ENCODE measurements around the gene GPR18.

Gene GPR18

DNA sequence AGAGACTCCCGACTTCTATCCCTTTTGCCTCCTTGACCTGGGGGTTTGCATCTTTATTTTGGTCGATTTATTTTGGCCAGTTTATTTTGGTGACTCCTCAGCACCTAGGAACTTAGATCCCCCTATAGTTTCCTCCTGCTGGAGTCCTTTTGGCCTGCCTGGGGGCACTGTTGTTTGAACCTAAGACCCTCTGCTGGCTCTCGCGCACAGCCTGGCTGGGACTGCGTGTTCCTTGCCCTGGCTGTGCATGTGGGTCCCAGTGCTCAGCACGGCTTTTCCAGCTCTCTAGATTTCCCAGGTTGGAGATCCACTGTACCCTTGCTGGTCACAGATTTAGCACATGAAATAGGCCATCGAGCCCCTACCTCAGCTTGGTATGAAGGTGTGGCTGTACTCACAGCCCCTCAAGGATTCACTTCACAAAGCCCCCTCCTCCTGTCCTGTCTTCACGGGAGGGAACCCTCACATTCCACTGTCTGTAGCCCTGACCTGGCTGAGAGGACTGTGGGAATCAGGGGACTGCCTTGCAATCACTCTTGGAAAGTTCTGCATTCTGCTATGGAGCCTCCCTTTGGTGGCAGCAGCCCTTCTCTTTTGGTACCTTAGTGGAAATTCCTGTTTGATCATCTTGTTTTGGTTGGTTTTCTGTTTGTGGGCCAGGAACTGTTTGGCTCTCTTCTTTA is 49.2 kb downstream of the GPR18 start:
- no peak overlapping the region for H3K4me3 ChIP-seq (ENCODE audit: low read depth, low read length)
- TF ChIP-seq, protein P1, sequence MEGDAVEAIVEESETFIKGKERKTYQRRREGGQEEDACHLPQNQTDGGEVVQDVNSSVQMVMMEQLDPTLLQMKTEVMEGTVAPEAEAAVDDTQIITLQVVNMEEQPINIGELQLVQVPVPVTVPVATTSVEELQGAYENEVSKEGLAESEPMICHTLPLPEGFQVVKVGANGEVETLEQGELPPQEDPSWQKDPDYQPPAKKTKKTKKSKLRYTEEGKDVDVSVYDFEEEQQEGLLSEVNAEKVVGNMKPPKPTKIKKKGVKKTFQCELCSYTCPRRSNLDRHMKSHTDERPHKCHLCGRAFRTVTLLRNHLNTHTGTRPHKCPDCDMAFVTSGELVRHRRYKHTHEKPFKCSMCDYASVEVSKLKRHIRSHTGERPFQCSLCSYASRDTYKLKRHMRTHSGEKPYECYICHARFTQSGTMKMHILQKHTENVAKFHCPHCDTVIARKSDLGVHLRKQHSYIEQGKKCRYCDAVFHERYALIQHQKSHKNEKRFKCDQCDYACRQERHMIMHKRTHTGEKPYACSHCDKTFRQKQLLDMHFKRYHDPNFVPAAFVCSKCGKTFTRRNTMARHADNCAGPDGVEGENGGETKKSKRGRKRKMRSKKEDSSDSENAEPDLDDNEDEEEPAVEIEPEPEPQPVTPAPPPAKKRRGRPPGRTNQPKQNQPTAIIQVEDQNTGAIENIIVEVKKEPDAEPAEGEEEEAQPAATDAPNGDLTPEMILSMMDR (IDR thresholded peaks at IDR 0.05; ENCODE audit: low read depth, low read length), result no peak
- in situ Hi-C loops (cut with HindIII; ENCODE audit: low sequenced_read_pairs), result no loop called here
- no peak for DNase-seq (ENCODE audit: low read depth, low spot score)

DNA sequence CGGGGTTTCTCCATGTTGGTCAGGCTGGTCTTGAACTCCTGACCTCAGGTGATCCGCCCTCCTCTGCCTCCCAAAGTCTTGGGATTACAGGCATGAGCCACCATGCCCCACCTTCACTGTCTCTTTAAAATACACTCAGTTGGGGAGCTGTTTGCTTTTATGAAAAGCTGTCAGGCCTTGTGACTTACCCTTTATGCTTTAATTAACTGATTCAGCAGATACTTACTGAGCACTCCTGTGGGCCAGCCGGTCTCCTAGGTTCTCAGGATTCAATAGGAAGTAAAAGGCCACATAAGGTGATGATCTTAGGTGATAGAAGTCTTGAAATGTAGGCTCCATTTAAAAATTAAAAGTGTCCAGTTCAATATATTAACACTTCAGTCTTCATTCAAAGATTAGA is 50.0 kb downstream of the GPR18 start:
- in situ Hi-C loops (cut with HindIII; ENCODE audit: low sequenced_read_pairs), result no loop called here
- TF ChIP-seq, protein P1 (IDR thresholded peaks at IDR 0.05; ENCODE audit: low read depth, low read length), result no peak
- DNase-seq (ENCODE audit: low read depth, low spot score), result no peak
- H3K4me3 ChIP-seq (ENCODE audit: low read depth, low read length), result no peak overlapping the region

DNA sequence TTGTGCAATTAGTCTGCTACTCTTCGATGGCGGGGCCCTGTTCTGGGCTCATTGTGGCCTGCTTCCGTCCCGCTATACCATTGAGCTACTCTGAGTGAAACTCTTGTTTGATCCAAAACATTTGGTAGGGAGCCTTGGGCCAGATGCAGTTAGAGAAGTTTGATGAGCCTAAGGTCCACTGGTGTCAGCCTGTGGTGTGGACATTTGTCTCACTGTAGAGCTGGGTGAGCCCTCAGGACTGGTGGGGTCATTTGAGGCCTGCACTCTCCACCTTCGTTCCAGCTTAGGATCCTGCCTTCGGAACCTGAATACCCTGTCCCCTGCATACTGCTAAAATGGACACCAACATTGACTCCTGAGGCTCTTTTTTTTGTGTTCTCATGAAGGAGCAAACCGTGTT is 50.7 kb downstream of the GPR18 start:
- in situ Hi-C loops (cut with HindIII; ENCODE audit: low sequenced_read_pairs), result no loop called here
- no peak overlapping the region for H3K4me3 ChIP-seq (ENCODE audit: low read depth, low read length)
- no peak for DNase-seq (ENCODE audit: low read depth, low spot score)
- TF ChIP-seq, protein P1 (IDR thresholded peaks at IDR 0.05; ENCODE audit: low read depth, low read length), result no peak

DNA sequence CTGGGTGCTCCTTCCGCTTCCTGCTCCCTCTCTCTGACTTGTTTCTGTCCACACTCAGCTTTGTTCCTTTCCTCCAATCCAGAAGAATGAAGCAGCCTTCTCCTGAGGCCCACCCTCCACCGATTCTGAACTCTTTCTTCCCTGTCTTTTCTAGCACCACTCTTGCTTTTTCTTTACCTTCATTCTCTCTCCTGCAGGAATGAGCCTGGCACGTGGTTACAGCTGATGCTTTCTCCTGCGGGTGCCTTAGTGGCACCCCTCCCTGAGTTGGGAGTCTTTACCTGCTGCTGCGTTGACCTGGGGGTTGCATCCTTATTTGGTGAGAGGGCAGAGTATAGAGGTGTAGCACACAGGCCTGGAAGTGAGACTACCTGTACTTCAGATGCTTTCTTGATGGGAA is 51.3 kb downstream of the GPR18 start:
- no peak overlapping the region for H3K4me3 ChIP-seq (ENCODE audit: low read depth, low read length)
- in situ Hi-C loops (cut with HindIII; ENCODE audit: low sequenced_read_pairs), result no loop called here
- TF ChIP-seq, protein P1 (IDR thresholded peaks at IDR 0.05; ENCODE audit: low read depth, low read length), result no peak
- no peak for DNase-seq (ENCODE audit: low read depth, low spot score)

DNA sequence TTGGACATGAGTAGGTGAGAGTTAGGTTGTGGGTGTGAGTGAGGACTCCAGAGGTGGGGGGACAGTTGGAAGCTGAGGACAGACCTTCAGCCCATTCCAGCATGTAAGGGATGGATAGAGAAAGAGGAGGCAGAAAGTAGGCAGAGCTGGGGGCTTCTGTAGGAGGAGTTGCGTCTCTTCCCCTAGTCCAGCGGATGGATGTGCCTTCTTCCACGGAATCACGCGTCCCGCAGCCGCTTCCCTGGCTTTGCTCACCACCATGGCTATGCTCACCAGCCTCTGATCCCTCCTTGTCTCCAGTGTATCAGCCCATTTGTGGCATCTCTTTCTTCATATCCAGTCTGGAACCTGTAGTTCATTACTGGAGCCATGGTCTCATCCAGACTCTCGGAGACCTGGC is 52.0 kb downstream of the GPR18 start:
- in situ Hi-C loops (cut with HindIII; ENCODE audit: low sequenced_read_pairs), result no loop called here
- H3K4me3 ChIP-seq (ENCODE audit: low read depth, low read length), result no peak overlapping the region
- DNase-seq (ENCODE audit: low read depth, low spot score), result no peak
- TF ChIP-seq, protein P1 (IDR thresholded peaks at IDR 0.05; ENCODE audit: low read depth, low read length), result no peak

DNA sequence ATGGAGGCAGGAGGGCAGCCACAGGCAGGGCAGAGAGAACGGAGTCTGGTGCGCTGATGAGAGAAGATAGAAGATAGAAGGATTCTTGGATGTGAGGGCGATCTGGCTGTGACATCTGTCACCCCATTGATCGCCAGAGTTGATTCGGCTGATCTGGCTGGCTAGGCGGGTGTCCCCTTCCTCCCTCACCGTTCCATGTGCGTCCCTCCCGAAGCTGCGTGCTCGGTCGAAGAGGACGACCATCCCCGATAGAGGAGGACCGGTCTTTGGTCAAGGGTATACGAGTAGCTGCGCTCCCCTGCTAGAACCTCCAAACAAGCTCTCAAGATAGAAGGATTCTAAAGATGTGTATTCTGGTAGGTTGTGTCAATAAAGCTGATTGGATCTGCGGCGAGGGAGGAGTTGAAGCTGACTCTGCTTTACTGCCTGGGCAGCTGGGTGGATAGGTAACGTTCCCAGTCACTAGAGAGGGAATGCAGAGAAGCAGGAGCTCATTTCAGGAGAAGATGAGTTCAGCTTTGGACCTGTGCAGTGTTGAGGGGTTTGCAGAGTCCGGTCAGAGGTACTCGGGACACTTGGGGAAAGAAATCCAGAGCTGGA is 52.5 kb downstream of the GPR18 start:
- TF ChIP-seq, protein P1 (IDR thresholded peaks at IDR 0.05; ENCODE audit: low read depth, low read length), result no peak
- no peak for DNase-seq (ENCODE audit: low read depth, low spot score)
- no peak overlapping the region for H3K4me3 ChIP-seq (ENCODE audit: low read depth, low read length)
- in situ Hi-C loops (cut with HindIII; ENCODE audit: low sequenced_read_pairs), result no loop called here
